GM23338 (cell line): Measurements from ENCODE around the gene C10orf90. TPM values are rescaled to one million over a fixed set of nuclear protein-coding genes. Genes with fewer than 3 reads are reported as not detected.

Experiments used
- ATAC-seq: fragments of 200-7000 bp; cut with Tn5 transposase; 3 replicates; pipeline ENCODE4 v1.9.1; 2020
- DNase-seq: peaks from one replicate; pipeline ENCODE4 v3.0.0-alpha.2; 2015; ENCODE audit warnings: low spot score
- H2AFZ ChIP-seq: fragments of 200-600 bp; sonication (generic); 2 replicates; pipeline ENCODE4 v1.8.0; 2016; ENCODE audit warnings: antibody characterized with exemption, mild to moderate bottlenecking, moderate library complexity
- H3F3A ChIP-seq: fragments of 200-600 bp; sonication (generic); replicated peaks from 2 replicates; pipeline ENCODE4 v1.8.0; 2017; ENCODE audit warnings: antibody characterized with exemption, mixed run types, low read depth
- H3K27ac ChIP-seq: fragments of 200-600 bp; sonication (generic); 2 replicates; pipeline ENCODE4 v1.6.1; 2016; ENCODE audit warnings: low read depth
- H3K27me3 ChIP-seq: fragments of 200-600 bp; sonication (generic); 2 replicates; pipeline ENCODE4 v1.8.0; 2016; ENCODE audit warnings: mild to moderate bottlenecking, mixed run types, moderate library complexity; ENCODE audit not compliant: insufficient read depth
- H3K36me3 ChIP-seq: fragments of 200-600 bp; sonication (generic); 2 replicates; pipeline ENCODE4 v1.8.0; 2016; ENCODE audit warnings: mild to moderate bottlenecking; ENCODE audit not compliant: insufficient read depth
- H3K4me1 ChIP-seq: fragments of 200-600 bp; sonication (generic); 2 replicates; pipeline ENCODE4 v1.8.0; 2016; ENCODE audit warnings: mild to moderate bottlenecking, moderate library complexity; ENCODE audit not compliant: insufficient read depth
- H3K4me2 ChIP-seq: fragments of 200-600 bp; sonication (generic); 2 replicates; pipeline ENCODE4 v1.7.1; 2017; ENCODE audit warnings: mixed run types
- H3K4me3 ChIP-seq: fragments of 200-600 bp; sonication (generic); 2 replicates; pipeline ENCODE4 v1.6.1; 2016; ENCODE audit warnings: mixed run types
- H3K79me2 ChIP-seq: fragments of 200-600 bp; sonication (generic); replicated peaks from 2 replicates; pipeline ENCODE4 v1.8.0; 2017; ENCODE audit warnings: mild to moderate bottlenecking; ENCODE audit not compliant: insufficient read depth
- H3K9me2 ChIP-seq: fragments of 200-600 bp; sonication (generic); 2 replicates; pipeline ENCODE4 v1.8.0; 2017; ENCODE audit not compliant: insufficient read depth
- H4K20me1 ChIP-seq: fragments of 200-600 bp; sonication (generic); replicated peaks from 2 replicates; pipeline ENCODE4 v1.8.0; 2017; ENCODE audit warnings: mild to moderate bottlenecking; ENCODE audit not compliant: insufficient read depth
- H3K27ac Mint-ChIP-seq: 2 replicates; pipeline ENCODE4 v1.8.0; 2020; ENCODE audit warnings: inconsistent platforms, mild to moderate bottlenecking, moderate library complexity, mixed read lengths
- H3K27me3 Mint-ChIP-seq: 3 replicates; pipeline ENCODE4 v1.8.0; 2022; ENCODE audit warnings: low read depth, mild to moderate bottlenecking, moderate library complexity, mixed read lengths, inconsistent platforms; ENCODE audit not compliant: insufficient read depth, poor library complexity
- H3K36me3 Mint-ChIP-seq: 3 replicates; pipeline ENCODE4 v1.8.0; 2021; ENCODE audit warnings: low read depth, mild to moderate bottlenecking, inconsistent platforms, moderate library complexity, mixed read lengths
- H3K4me1 Mint-ChIP-seq: 3 replicates; pipeline ENCODE4 v1.8.0; 2020; ENCODE audit warnings: mild to moderate bottlenecking, inconsistent platforms, mixed read lengths
- H3K4me3 Mint-ChIP-seq: 3 replicates; pipeline ENCODE4 v1.8.0; 2021; ENCODE audit warnings: moderate library complexity, mild to moderate bottlenecking, inconsistent platforms, mixed read lengths
- H3K9me3 Mint-ChIP-seq: 3 replicates; pipeline ENCODE4 v1.8.0; 2020; ENCODE audit warnings: moderate library complexity, mild to moderate bottlenecking, inconsistent platforms, mixed read lengths
- CREB1 ChIP-seq: fragments of 250-450 bp; sonication (Bioruptor Pico); IDR thresholded peaks from 2 replicates; pipeline ENCODE4 v1.5.0; 2020; ENCODE audit warnings: low read depth, mild to moderate bottlenecking, moderate library complexity
- EZH2 ChIP-seq: fragments of 200-600 bp; sonication (generic); IDR thresholded peaks from one replicate; pipeline ENCODE4 v1.8.0; 2017; ENCODE audit warnings: antibody characterized with exemption, mild to moderate bottlenecking, low read depth; ENCODE audit not compliant: unreplicated experiment
- EZH2phosphoT487 ChIP-seq: fragments of 200-600 bp; sonication (generic); IDR thresholded peaks from one replicate; pipeline ENCODE4 v1.8.1; 2018; ENCODE audit warnings: antibody characterized with exemption; ENCODE audit not compliant: unreplicated experiment
- JUNB ChIP-seq: IDR thresholded peaks from one replicate; pipeline ENCODE4 v1.6.1; 2016; ENCODE audit warnings: antibody characterized with exemption; ENCODE audit not compliant: unreplicated experiment
- NANOG ChIP-seq: IDR thresholded peaks from 2 replicates; pipeline ENCODE4 v1.6.1; 2016; ENCODE audit warnings: antibody characterized with exemption, borderline replicate concordance
- POLR2AphosphoS5 ChIP-seq: IDR thresholded peaks from 2 replicates; pipeline ENCODE4 v1.6.1; 2016; ENCODE audit warnings: antibody characterized with exemption, low read depth
- STAT1 ChIP-seq: IDR thresholded peaks from one replicate; pipeline ENCODE4 v1.6.1; 2016; ENCODE audit warnings: antibody characterized with exemption; ENCODE audit not compliant: unreplicated experiment
- ZNF114 ChIP-seq: fragments of 250-450 bp; sonication (Bioruptor Pico); IDR thresholded peaks from 2 replicates; pipeline ENCODE4 v1.5.0; 2020; ENCODE audit warnings: mild to moderate bottlenecking, moderate library complexity
- ZNF331 ChIP-seq: fragments of 250-450 bp; sonication (Bioruptor Pico); IDR thresholded peaks from 2 replicates; pipeline ENCODE4 v1.5.0; 2020; ENCODE audit warnings: low read depth, mild to moderate bottlenecking, moderate library complexity
- polyA plus RNA-seq: library from polyadenylated mRNA; unstranded; fragments of >200 nt; fragmentation: Nextera tagmentation; extraction: Ambion mirVana; gene quantifications from 2 replicates; pipeline ENCODE4 v1.2.1, GENCODE V29; 2016
- total RNA-seq: library from RNA; depleted of rRNA; stranded (reverse); fragments of >200 nt; shearing (Covaris generic); gene quantifications from 2 replicates; pipeline ENCODE4 v1.2.3, GENCODE V29; 2014
- TF ChIP-seq, protein P1 (sequence below): IDR thresholded peaks from 2 replicates; pipeline ENCODE4 v1.6.1; 2016; ENCODE audit warnings: antibody characterized with exemption
- TF ChIP-seq, protein P2 (sequence below): IDR thresholded peaks from one replicate; pipeline ENCODE4 v1.6.1; 2018; ENCODE audit warnings: antibody characterized with exemption; ENCODE audit not compliant: unreplicated experiment
- TF ChIP-seq, protein P3 (sequence below): fragments of 250-450 bp; sonication (Bioruptor Pico); IDR thresholded peaks from 2 replicates; pipeline ENCODE4 v1.5.0; 2020; ENCODE audit warnings: mild to moderate bottlenecking, moderate library complexity
- TF ChIP-seq, protein P4 (sequence below), 2 experiments: fragments of 200-600 bp in 1 of 2; sonication (generic) in 1 of 2; conservative IDR thresholded peaks; 2 replicates each; pipeline versions ENCODE4 v1.5.1 to v1.6.1; 2016 to 2017; ENCODE audit warnings: antibody characterized with exemption in 2 of 2, low read depth in 2 of 2, mild to moderate bottlenecking in 2 of 2, moderate library complexity in 1 of 2

The C10orf90 gene
- total and polyA plus RNA-seq, 2 experiments from 2014 or later = 0.76 to 0.97 TPM

DNA sequence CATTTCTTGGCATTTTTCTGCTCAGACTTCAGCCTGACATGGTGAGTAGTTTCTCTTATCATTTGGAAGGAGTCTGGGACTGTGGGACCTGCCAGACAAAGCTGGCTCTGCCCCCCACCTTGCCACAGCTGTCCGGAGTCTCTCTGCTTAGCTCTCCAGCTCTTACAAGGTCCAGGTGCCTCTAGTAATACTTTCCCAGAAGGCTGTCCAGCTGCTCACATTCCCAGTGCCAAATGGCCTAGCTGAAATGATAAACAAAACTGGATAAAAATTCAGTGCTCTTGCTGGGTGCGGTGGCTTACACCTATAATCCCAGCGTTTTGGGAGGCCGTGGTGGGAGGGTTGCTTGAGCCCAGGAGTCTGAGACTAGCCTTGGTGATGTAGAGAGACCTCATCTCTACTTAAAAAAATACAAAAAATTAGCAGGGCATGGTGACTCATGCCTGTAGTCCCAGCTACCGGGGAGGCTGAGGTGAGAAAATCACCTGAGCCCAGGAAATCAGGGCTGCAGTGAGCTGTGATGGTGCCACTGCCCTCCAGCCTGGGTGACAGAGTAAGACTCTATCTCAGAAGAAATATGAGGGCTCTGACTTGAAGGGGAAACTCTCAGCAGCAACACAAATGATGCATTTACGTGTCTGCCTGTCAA lies 86.8 kb downstream of the C10orf90 start:
- Mint-ChIP-seq H3K4me1 (peaks cover 29% of the 10 kb centered on the region), H3K9me3 (peaks cover 2% of the 10 kb centered on the region; the same call in 2 of the 3 replicates), H3K27ac (no peak overlapping the region), H3K4me3 (no peak overlapping the region), H3K36me3 (no peaks in the 10 kb centered on the region), H3K27me3 (peaks cover 6% of the 10 kb centered on the region)
- Histone ChIP-seq H3K36me3 (no peaks in the 10 kb centered on the region), H3F3A (no peaks in the 10 kb centered on the region), H3K79me2 (no peaks in the 10 kb centered on the region), H3K27ac (no peak overlapping the region), H3K4me2 (no peak overlapping the region), H2AFZ (no peak overlapping the region), H4K20me1 (no peaks in the 10 kb centered on the region), H3K4me3 (no peak overlapping the region), H3K27me3 (no peaks in the 10 kb centered on the region), H3K9me2 (peaks cover 3% of the 10 kb centered on the region; the same call in 1 of the 2 replicates), H3K4me1 (peaks cover 19% of the 10 kb centered on the region; the same call in 1 of the 2 replicates)
- ATAC-seq (no peak), DNase-seq (no peak)
- no peak for TF ChIP-seq NANOG
- no peak for TF ChIP-seq ZNF114
- no peak for TF ChIP-seq CREB1 (CRISPR knock-in tag)
- TF ChIP-seq, protein P1, sequence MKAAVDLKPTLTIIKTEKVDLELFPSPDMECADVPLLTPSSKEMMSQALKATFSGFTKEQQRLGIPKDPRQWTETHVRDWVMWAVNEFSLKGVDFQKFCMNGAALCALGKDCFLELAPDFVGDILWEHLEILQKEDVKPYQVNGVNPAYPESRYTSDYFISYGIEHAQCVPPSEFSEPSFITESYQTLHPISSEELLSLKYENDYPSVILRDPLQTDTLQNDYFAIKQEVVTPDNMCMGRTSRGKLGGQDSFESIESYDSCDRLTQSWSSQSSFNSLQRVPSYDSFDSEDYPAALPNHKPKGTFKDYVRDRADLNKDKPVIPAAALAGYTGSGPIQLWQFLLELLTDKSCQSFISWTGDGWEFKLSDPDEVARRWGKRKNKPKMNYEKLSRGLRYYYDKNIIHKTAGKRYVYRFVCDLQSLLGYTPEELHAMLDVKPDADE = no peak
- TF ChIP-seq, protein P2, sequence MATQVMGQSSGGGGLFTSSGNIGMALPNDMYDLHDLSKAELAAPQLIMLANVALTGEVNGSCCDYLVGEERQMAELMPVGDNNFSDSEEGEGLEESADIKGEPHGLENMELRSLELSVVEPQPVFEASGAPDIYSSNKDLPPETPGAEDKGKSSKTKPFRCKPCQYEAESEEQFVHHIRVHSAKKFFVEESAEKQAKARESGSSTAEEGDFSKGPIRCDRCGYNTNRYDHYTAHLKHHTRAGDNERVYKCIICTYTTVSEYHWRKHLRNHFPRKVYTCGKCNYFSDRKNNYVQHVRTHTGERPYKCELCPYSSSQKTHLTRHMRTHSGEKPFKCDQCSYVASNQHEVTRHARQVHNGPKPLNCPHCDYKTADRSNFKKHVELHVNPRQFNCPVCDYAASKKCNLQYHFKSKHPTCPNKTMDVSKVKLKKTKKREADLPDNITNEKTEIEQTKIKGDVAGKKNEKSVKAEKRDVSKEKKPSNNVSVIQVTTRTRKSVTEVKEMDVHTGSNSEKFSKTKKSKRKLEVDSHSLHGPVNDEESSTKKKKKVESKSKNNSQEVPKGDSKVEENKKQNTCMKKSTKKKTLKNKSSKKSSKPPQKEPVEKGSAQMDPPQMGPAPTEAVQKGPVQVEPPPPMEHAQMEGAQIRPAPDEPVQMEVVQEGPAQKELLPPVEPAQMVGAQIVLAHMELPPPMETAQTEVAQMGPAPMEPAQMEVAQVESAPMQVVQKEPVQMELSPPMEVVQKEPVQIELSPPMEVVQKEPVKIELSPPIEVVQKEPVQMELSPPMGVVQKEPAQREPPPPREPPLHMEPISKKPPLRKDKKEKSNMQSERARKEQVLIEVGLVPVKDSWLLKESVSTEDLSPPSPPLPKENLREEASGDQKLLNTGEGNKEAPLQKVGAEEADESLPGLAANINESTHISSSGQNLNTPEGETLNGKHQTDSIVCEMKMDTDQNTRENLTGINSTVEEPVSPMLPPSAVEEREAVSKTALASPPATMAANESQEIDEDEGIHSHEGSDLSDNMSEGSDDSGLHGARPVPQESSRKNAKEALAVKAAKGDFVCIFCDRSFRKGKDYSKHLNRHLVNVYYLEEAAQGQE = no peak
- TF ChIP-seq, protein P3, sequence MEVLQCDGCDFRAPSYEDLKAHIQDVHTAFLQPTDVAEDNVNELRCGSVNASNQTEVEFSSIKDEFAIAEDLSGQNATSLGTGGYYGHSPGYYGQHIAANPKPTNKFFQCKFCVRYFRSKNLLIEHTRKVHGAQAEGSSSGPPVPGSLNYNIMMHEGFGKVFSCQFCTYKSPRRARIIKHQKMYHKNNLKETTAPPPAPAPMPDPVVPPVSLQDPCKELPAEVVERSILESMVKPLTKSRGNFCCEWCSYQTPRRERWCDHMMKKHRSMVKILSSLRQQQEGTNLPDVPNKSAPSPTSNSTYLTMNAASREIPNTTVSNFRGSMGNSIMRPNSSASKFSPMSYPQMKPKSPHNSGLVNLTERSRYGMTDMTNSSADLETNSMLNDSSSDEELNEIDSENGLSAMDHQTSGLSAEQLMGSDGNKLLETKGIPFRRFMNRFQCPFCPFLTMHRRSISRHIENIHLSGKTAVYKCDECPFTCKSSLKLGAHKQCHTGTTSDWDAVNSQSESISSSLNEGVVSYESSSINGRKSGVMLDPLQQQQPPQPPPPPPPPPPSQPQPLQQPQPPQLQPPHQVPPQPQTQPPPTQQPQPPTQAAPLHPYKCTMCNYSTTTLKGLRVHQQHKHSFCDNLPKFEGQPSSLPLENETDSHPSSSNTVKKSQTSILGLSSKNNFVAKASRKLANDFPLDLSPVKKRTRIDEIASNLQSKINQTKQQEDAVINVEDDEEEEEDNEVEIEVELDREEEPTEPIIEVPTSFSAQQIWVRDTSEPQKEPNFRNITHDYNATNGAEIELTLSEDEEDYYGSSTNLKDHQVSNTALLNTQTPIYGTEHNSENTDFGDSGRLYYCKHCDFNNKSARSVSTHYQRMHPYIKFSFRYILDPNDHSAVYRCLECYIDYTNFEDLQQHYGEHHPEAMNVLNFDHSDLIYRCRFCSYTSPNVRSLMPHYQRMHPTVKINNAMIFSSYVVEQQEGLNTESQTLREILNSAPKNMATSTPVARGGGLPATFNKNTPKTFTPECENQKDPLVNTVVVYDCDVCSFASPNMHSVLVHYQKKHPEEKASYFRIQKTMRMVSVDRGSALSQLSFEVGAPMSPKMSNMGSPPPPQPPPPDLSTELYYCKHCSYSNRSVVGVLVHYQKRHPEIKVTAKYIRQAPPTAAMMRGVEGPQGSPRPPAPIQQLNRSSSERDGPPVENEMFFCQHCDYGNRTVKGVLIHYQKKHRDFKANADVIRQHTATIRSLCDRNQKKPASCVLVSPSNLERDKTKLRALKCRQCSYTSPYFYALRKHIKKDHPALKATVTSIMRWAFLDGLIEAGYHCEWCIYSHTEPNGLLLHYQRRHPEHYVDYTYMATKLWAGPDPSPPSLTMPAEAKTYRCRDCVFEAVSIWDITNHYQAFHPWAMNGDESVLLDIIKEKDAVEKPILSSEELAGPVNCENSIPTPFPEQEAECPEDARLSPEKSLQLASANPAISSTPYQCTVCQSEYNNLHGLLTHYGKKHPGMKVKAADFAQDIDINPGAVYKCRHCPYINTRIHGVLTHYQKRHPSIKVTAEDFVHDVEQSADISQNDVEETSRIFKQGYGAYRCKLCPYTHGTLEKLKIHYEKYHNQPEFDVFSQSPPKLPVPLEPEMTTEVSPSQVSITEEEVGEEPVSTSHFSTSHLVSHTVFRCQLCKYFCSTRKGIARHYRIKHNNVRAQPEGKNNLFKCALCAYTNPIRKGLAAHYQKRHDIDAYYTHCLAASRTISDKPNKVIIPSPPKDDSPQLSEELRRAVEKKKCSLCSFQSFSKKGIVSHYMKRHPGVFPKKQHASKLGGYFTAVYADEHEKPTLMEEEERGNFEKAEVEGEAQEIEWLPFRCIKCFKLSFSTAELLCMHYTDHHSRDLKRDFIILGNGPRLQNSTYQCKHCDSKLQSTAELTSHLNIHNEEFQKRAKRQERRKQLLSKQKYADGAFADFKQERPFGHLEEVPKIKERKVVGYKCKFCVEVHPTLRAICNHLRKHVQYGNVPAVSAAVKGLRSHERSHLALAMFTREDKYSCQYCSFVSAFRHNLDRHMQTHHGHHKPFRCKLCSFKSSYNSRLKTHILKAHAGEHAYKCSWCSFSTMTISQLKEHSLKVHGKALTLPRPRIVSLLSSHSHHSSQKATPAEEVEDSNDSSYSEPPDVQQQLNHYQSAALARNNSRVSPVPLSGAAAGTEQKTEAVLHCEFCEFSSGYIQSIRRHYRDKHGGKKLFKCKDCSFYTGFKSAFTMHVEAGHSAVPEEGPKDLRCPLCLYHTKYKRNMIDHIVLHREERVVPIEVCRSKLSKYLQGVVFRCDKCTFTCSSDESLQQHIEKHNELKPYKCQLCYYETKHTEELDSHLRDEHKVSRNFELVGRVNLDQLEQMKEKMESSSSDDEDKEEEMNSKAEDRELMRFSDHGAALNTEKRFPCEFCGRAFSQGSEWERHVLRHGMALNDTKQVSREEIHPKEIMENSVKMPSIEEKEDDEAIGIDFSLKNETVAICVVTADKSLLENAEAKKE (CRISPR knock-in tag) = no peak
- TF ChIP-seq EZH2 = no peak
- TF ChIP-seq, protein P4, sequence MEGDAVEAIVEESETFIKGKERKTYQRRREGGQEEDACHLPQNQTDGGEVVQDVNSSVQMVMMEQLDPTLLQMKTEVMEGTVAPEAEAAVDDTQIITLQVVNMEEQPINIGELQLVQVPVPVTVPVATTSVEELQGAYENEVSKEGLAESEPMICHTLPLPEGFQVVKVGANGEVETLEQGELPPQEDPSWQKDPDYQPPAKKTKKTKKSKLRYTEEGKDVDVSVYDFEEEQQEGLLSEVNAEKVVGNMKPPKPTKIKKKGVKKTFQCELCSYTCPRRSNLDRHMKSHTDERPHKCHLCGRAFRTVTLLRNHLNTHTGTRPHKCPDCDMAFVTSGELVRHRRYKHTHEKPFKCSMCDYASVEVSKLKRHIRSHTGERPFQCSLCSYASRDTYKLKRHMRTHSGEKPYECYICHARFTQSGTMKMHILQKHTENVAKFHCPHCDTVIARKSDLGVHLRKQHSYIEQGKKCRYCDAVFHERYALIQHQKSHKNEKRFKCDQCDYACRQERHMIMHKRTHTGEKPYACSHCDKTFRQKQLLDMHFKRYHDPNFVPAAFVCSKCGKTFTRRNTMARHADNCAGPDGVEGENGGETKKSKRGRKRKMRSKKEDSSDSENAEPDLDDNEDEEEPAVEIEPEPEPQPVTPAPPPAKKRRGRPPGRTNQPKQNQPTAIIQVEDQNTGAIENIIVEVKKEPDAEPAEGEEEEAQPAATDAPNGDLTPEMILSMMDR (conservative IDR thresholded peaks at IDR 0.05; ENCODE audit: low read depth in 2 of 2) = no peak
- no peak for TF ChIP-seq STAT1
- no peak for TF ChIP-seq POLR2AphosphoS5
- no peak for TF ChIP-seq JUNB
- no peak for TF ChIP-seq EZH2phosphoT487
- TF ChIP-seq ZNF331 (CRISPR knock-in tag) = no peak
